HepG2 (cell line): ENCODE data around the gene MRPL38. TPM values are rescaled to one million over a fixed set of nuclear protein-coding genes. Genes with fewer than 3 reads are reported as not detected.

ENCODE experiments used
- AHR ChIP-seq: IDR thresholded peaks from 2 replicates; pipeline ENCODE4 v1.6.1; 2018; ENCODE audit warnings: missing genetic modification reagents, missing compliant biosample characterization
- ATF5 ChIP-seq: sonication (generic); formaldehyde crosslinking; IDR thresholded peaks from 2 replicates; pipeline ENCODE4 v1.4.0; 2020; ENCODE audit warnings: mild to moderate bottlenecking, low read depth, missing genetic modification reagents
- CREM ChIP-seq, 2 experiments: sonication (generic) in 1 of 2; formaldehyde crosslinking in 1 of 2; IDR thresholded peaks; 2 replicates each; pipeline versions ENCODE4 v1.4.0 to v1.6.1; 2016 to 2020; ENCODE audit warnings: antibody characterized with exemption in 1 of 2, mild to moderate bottlenecking in 1 of 2, missing genetic modification reagents in 1 of 2
- FOXA3 ChIP-seq: IDR thresholded peaks from 2 replicates; pipeline ENCODE4 v1.6.1; 2016; ENCODE audit warnings: missing genetic modification reagents, missing compliant biosample characterization
- GPN1 ChIP-seq: sonication (generic); formaldehyde crosslinking; IDR thresholded peaks from 2 replicates; pipeline ENCODE4 v1.5.1; 2020; ENCODE audit warnings: missing genetic modification reagents, borderline replicate concordance
- IKZF5 ChIP-seq: IDR thresholded peaks from 2 replicates; pipeline ENCODE4 v1.6.1; 2018; ENCODE audit warnings: missing genetic modification reagents, mild to moderate bottlenecking, missing compliant biosample characterization
- ISX ChIP-seq: sonication (generic); formaldehyde crosslinking; conservative IDR thresholded peaks from 2 replicates; pipeline ENCODE4 v1.5.0; 2020; ENCODE audit warnings: missing genetic modification reagents
- KDM6A ChIP-seq: IDR thresholded peaks from 2 replicates; pipeline ENCODE4 v1.6.1; 2016; ENCODE audit warnings: low read depth
- KLF9 ChIP-seq: IDR thresholded peaks from 2 replicates; pipeline ENCODE4 v1.6.1; 2016; ENCODE audit warnings: low read depth
- PAWR ChIP-seq: sonication (generic); formaldehyde crosslinking; IDR thresholded peaks from 2 replicates; pipeline ENCODE4 v1.4.0; 2020; ENCODE audit warnings: missing genetic modification reagents, mild to moderate bottlenecking, borderline replicate concordance
- RBAK ChIP-seq: sonication (generic); formaldehyde crosslinking; IDR thresholded peaks from 2 replicates; pipeline ENCODE4 v1.5.1; 2020; ENCODE audit warnings: mild to moderate bottlenecking, missing genetic modification reagents
- SRSF1 ChIP-seq: fragments of 200-400 bp; formaldehyde crosslinking; optimal IDR thresholded peaks from 2 replicates; pipeline ENCODE3; 2017; ENCODE audit warnings: mild to moderate bottlenecking, low read depth, low read length, moderate library complexity
- SRY ChIP-seq: sonication (generic); formaldehyde crosslinking; IDR thresholded peaks from 2 replicates; pipeline ENCODE4 v1.8.0; 2022; ENCODE audit warnings: mild to moderate bottlenecking, missing genetic modification reagents
- ZBTB25 ChIP-seq: IDR thresholded peaks from 2 replicates; pipeline ENCODE4 v1.6.1; 2018; ENCODE audit warnings: missing genetic modification reagents
- ZNF230 ChIP-seq: sonication (generic); formaldehyde crosslinking; IDR thresholded peaks from 2 replicates; pipeline ENCODE4 v1.4.0; 2020; ENCODE audit warnings: mild to moderate bottlenecking, missing genetic modification reagents
- ZNF605 ChIP-seq: sonication (generic); formaldehyde crosslinking; IDR thresholded peaks from 2 replicates; pipeline ENCODE4 v1.8.0; 2022; ENCODE audit warnings: mild to moderate bottlenecking, missing genetic modification reagents
- ZNF703 ChIP-seq: sonication (generic); formaldehyde crosslinking; IDR thresholded peaks from 2 replicates; pipeline ENCODE4 v1.5.1; 2020; ENCODE audit warnings: missing genetic modification reagents, mild to moderate bottlenecking, moderate library complexity, borderline replicate concordance
- ZNF740 ChIP-seq: sonication (generic); formaldehyde crosslinking; IDR thresholded peaks from 2 replicates; pipeline ENCODE4 v1.4.0; 2020; ENCODE audit warnings: missing genetic modification reagents
- ZNF75D ChIP-seq: sonication (generic); formaldehyde crosslinking; IDR thresholded peaks from 2 replicates; pipeline ENCODE4 v1.8.1; 2023; ENCODE audit warnings: missing genetic modification reagents, mild to moderate bottlenecking, borderline replicate concordance
- ZNF792 ChIP-seq: IDR thresholded peaks from 2 replicates; pipeline ENCODE4 v1.6.1; 2016
- polyA plus RNA-seq, 8 experiments: library from polyadenylated mRNA; depleted of rRNA in 3 of 8; stranded (reverse) in 7 of 8; unstranded in 1 of 8; fragments of >200 nt; fragmentation: Illumina TruSeq in 4 of 8; extraction: Trizol in 4 of 8; gene quantifications; 2 replicates each; pipeline versions ENCODE4 v1.2.1 to v1.2.3, GENCODE V29; 2011 to 2016; ENCODE audit warnings: low read depth in 4 of 8, missing spikeins in 1 of 8, mixed read lengths in 1 of 8; ENCODE audit not compliant: insufficient read depth in 1 of 8
- total RNA-seq, 5 experiments: library from RNA; depleted of rRNA; stranded (reverse); fragments of >200 nt; fragmentation: Illumina TruSeq; extraction: Trizol; gene quantifications; 2 replicates each; pipeline ENCODE4 v1.2.3, GENCODE V29; 2016; ENCODE audit warnings: low read depth in 1 of 5
- TF ChIP-seq, protein P1 (sequence below): sonication (generic); formaldehyde crosslinking; IDR thresholded peaks from 2 replicates; pipeline ENCODE4 v1.8.0; 2022; ENCODE audit warnings: missing genetic modification reagents, mild to moderate bottlenecking, moderate library complexity, borderline replicate concordance
- TF ChIP-seq, protein P2 (sequence below): sonication (generic); formaldehyde crosslinking; IDR thresholded peaks from 2 replicates; pipeline ENCODE4 v1.5.0; 2020; ENCODE audit warnings: missing genetic modification reagents, mild to moderate bottlenecking, borderline replicate concordance

MRPL38 gene
- total and polyA plus RNA-seq, 2 of the 13 experiments (the other 11 are each of a cell fraction or from before 2014, with no cell fraction given), result 83.7 to 125 TPM

DNA sequence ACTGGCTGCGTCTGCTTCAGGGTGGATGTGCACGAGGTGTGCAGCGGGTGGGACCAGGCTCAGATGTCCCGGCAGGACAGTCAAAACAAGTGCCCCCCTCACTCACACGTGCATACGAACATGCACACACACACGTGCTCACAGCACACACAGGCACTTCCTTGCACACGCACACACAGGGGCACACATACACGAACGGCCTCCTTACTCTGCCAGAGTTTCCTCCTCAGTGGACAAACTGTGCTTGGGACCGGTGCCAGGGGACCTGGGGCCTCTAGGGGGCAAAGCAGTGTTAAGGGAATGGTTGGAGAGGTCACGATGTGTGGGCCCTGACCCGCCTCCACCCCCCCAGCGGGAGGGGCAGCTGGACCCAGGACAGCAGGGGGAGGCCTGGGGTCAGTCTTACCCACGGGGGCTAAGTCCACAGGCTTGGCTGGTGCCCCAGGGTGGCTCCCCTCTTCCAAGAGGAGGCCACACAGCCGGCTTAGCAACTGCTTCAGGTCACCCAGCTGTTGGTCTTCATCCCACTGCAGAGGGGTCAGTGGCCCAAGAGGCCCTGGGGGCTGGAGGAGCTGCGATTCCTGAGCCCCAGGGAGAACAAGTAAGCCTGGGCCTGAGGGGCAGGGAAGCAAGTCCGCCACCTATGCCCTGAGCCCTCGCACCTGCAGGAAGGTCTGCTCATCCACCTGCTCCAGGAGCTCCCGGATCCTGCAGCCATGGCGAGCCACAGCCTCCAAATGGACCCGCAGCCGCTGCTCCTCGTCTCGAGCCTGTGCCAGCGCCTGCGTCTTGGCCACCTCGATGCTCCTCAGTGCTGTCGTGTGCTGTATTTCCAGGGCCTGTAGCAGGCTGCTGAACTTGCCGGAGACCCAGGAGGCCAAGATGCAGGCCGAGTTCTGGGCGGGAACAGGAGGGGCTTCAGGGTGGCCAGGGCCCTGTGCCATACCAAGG lies 12.8 kb downstream of the MRPL38 start (continued):
- TF ChIP-seq, protein P1, sequence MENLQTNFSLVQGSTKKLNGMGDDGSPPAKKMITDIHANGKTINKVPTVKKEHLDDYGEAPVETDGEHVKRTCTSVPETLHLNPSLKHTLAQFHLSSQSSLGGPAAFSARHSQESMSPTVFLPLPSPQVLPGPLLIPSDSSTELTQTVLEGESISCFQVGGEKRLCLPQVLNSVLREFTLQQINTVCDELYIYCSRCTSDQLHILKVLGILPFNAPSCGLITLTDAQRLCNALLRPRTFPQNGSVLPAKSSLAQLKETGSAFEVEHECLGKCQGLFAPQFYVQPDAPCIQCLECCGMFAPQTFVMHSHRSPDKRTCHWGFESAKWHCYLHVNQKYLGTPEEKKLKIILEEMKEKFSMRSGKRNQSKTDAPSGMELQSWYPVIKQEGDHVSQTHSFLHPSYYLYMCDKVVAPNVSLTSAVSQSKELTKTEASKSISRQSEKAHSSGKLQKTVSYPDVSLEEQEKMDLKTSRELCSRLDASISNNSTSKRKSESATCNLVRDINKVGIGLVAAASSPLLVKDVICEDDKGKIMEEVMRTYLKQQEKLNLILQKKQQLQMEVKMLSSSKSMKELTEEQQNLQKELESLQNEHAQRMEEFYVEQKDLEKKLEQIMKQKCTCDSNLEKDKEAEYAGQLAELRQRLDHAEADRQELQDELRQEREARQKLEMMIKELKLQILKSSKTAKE, result peak; percentile 59; the same call in 1 of the 2 replicates
- TF ChIP-seq PAWR (0 out of 2 replicates have a peak, but pooled peaks have one; percentile 4), SRY (CRISPR knock-in tag) (no peak), KDM6A (CRISPR knock-in tag) (peak; percentile 83), CREM (IDR thresholded peaks at IDR 0.05) (peak; percentile 47; the same call in 1 of the 2 replicates), CREM (CRISPR knock-in tag; IDR thresholded peaks at IDR 0.05) (0 out of 2 replicates have a peak, but pooled peaks have one; percentile 2), AHR (0 out of 2 replicates have a peak, but pooled peaks have one; percentile 62), ATF5 (no peak), ZBTB25 (CRISPR knock-in tag) (peak; percentile 38; the same call in 1 of the 2 replicates), GPN1 (CRISPR knock-in tag) (peak; percentile 29; the same call in 1 of the 2 replicates), KLF9 (0 out of 2 replicates have a peak, but pooled peaks have one; percentile 62), FOXA3 (CRISPR knock-in tag) (no peak), ZNF792 (CRISPR knock-in tag) (peak; percentile 7; the same call in 1 of the 2 replicates), ISX (CRISPR knock-in tag) (peak; percentile 74; the same call in 1 of the 2 replicates), SRSF1 (no peak), ZNF740 (CRISPR knock-in tag) (peak; percentile 99), RBAK (no peak), ZNF230 (CRISPR knock-in tag) (no peak), IKZF5 (CRISPR knock-in tag) (peak; percentile 54; the same call in 1 of the 2 replicates), ZNF605 (CRISPR knock-in tag) (peak; percentile 81), ZNF75D (no peak; the same call in 1 of the 2 replicates), ZNF703 (no peak)
- TF ChIP-seq, protein P2, sequence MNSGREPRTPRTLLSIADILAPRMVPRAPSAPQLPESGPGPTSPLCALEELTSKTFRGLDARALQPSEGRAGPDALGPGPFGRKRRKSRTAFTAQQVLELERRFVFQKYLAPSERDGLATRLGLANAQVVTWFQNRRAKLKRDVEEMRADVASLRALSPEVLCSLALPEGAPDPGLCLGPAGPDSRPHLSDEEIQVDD (CRISPR knock-in tag), result peak; percentile 73; the same call in 1 of the 2 replicates
